DND-41 (cell line): Measurements from ENCODE around the gene EYA2.

ENCODE experiments used
- EZH2 ChIP-seq: IDR thresholded peaks from 3 replicates; pipeline ENCODE4 v1.6.1; 2012; ENCODE audit warnings: borderline replicate concordance, low read depth, mild to moderate bottlenecking, moderate library complexity, low read length, inconsistent platforms; ENCODE audit not compliant: severe bottlenecking
- TF ChIP-seq, protein P1 (sequence below): IDR thresholded peaks from 2 replicates; pipeline ENCODE4 v1.5.1; 2012; ENCODE audit warnings: borderline replicate concordance, low read length, moderate library complexity, mild to moderate bottlenecking; ENCODE audit not compliant: poor library complexity, severe bottlenecking; ENCODE audit errors: extremely low read depth

DNA sequence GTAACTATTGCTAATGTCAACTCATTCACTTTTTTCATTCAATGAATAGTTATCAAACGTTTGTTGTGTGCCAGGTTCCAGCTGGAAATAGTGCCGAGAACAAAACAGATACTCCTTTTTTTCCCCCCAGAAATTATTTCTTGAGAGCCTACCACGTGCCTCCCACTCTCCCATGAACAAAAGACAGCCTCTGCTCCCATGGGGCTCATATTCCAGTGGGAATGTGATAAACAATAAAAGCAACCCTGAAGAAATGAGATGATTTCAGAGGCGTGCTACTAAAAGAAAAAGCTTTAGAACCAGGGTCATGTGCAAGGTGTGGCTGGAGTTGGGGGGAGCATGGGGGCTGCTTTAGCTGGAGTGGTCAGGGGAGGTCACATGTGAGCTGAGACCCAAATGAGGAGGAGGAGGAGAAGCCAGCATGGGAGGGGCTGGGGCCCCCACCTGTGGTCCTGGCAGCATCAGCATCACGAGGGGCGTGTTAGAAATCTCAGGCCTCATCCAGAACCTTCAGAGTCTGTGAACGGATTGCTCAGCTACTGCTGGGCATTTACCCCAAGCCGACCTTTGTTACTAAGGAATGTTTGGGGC lies 157.4 kb downstream of the EYA2 start:
- TF ChIP-seq, protein P1, sequence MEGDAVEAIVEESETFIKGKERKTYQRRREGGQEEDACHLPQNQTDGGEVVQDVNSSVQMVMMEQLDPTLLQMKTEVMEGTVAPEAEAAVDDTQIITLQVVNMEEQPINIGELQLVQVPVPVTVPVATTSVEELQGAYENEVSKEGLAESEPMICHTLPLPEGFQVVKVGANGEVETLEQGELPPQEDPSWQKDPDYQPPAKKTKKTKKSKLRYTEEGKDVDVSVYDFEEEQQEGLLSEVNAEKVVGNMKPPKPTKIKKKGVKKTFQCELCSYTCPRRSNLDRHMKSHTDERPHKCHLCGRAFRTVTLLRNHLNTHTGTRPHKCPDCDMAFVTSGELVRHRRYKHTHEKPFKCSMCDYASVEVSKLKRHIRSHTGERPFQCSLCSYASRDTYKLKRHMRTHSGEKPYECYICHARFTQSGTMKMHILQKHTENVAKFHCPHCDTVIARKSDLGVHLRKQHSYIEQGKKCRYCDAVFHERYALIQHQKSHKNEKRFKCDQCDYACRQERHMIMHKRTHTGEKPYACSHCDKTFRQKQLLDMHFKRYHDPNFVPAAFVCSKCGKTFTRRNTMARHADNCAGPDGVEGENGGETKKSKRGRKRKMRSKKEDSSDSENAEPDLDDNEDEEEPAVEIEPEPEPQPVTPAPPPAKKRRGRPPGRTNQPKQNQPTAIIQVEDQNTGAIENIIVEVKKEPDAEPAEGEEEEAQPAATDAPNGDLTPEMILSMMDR = no peak
- no peak for TF ChIP-seq EZH2
